C4-2B (cell line): ENCODE data around the gene AGRP.

ENCODE experiments used
- CTCF ChIP-seq: fragments of 450-650 bp; conservative IDR thresholded peaks from 2 replicates; pipeline ENCODE4 v1.5.1; 2017; ENCODE audit warnings: mild to moderate bottlenecking
- ZFX ChIP-seq: fragments of 450-650 bp; IDR thresholded peaks from 2 replicates; pipeline ENCODE4 v1.6.1; 2017

- TF ChIP-seq CTCF: no peak
- no peak for TF ChIP-seq ZFX
Observed at GRCh38 chr16:67433131-67433719, 50.1 kb downstream of the AGRP start.
